ENCODE measurements around the gene FLG.
A peak's percentile ranks its signal among the peaks of the same experiment; 100 is the strongest.
"Not testable (repeated sequence)": the region's sequence is repeated elsewhere in the genome, so short reads cannot be mapped to it uniquely, and the experiment has no call there.

Gene FLG

GRCh38 chr1:152325111-152325510 lies at the start of gene FLG:
FLG (minus strand) TSS chr1:152325239; CDS start chr1:152315456, 9,783 bp downstream.
- no peak for DNase-seq

- DNase-seq, result no peak
Observed at GRCh38 chr1:152374451-152374850, 49.4 kb upstream of the FLG start.

- no peak for DNase-seq
Observed at GRCh38 chr1:152372672-152373071, 47.6 kb upstream of the FLG start.

GRCh38 chr1:152367436-152367835 lies 42.4 kb upstream of the FLG start:
- no peak for DNase-seq

- DNase-seq, result no peak
Observed at GRCh38 chr1:152359906-152360305, 34.9 kb upstream of the FLG start, which contains the start of gene FLG2. FLG2 (minus strand) TSS chr1:152360006; CDS start chr1:152358884, 1,122 bp downstream.

- DNase-seq, result no peak
Observed at GRCh38 chr1:152356736-152357135, 31.7 kb upstream of the FLG start.

GRCh38 chr1:152349611-152350010 lies 24.6 kb upstream of the FLG start:
- DNase-seq, result no peak

GRCh38 chr1:152348447-152348846 lies 23.4 kb upstream of the FLG start:
- DNase-seq, result no peak

- peak; percentile 40 for DNase-seq
Observed at GRCh38 chr1:152347116-152347728, 22.2 kb upstream of the FLG start.

GRCh38 chr1:152344438-152344837 lies 19.4 kb upstream of the FLG start:
- no peak for DNase-seq

- no peak for DNase-seq
Observed at GRCh38 chr1:152343006-152343405, 18.0 kb upstream of the FLG start.

GRCh38 chr1:152335399-152335798 lies 10.4 kb upstream of the FLG start:
- no peak for DNase-seq

GRCh38 chr1:152328801-152329391 lies 3.9 kb upstream of the FLG start:
- DNase-seq, result no peak

- no peak for DNase-seq
Observed at GRCh38 chr1:152313970-152314369, 11.1 kb downstream of the FLG start.

GRCh38 chr1:152313319-152313801 lies 11.7 kb downstream of the FLG start:
- DNase-seq, result no peak

GRCh38 chr1:152312169-152312568 lies 12.9 kb downstream of the FLG start:
- not testable (repeated sequence) for DNase-seq

GRCh38 chr1:152309955-152310354 lies 15.1 kb downstream of the FLG start:
- no peak for DNase-seq

- not testable (repeated sequence) for DNase-seq
Observed at GRCh38 chr1:152309320-152309901, 15.6 kb downstream of the FLG start.

- DNase-seq, result not testable (repeated sequence)
Observed at GRCh38 chr1:152308758-152309157, 16.3 kb downstream of the FLG start.

GRCh38 chr1:152307970-152308369 lies 17.1 kb downstream of the FLG start:
- DNase-seq, result not testable (repeated sequence)

GRCh38 chr1:152306123-152306522 lies 18.9 kb downstream of the FLG start:
- DNase-seq, result not testable (repeated sequence)

GRCh38 chr1:152304773-152305172 lies 20.3 kb downstream of the FLG start:
- DNase-seq, result not testable (repeated sequence)

- DNase-seq, result not testable (repeated sequence)
Observed at GRCh38 chr1:152303139-152303872, 21.7 kb downstream of the FLG start.

Data from SHP77 treated with DMSO at 0.1 percent for 48 hours (cell line).